Renal cortex interstitium (tissue), 11 donors: ENCODE measurements around the gene CENPN. TPM values are rescaled to one million over a fixed set of nuclear protein-coding genes. Genes with fewer than 3 reads are reported as not detected.

Experiments
- DNase-seq, 11 donors: peaks; one replicate each; pipeline ENCODE4 v3.0.0-alpha.2; 2013; ENCODE audit warnings: low read depth in 9 of 11, low spot score in 4 of 11; ENCODE audit errors: extremely low read depth in 1 of 11
- polyA plus RNA-seq, 3 donors: library from polyadenylated mRNA; unstranded; fragments of 120-200 nt; gene quantifications; one replicate each; pipeline ENCODE4 v1.2.1, GENCODE V29; 2013; ENCODE audit not compliant: insufficient read length in 3 of 3

The CENPN gene
- polyA plus RNA-seq, 3 donors: 16.3 to 25.2 (median 24.8) TPM

DNA sequence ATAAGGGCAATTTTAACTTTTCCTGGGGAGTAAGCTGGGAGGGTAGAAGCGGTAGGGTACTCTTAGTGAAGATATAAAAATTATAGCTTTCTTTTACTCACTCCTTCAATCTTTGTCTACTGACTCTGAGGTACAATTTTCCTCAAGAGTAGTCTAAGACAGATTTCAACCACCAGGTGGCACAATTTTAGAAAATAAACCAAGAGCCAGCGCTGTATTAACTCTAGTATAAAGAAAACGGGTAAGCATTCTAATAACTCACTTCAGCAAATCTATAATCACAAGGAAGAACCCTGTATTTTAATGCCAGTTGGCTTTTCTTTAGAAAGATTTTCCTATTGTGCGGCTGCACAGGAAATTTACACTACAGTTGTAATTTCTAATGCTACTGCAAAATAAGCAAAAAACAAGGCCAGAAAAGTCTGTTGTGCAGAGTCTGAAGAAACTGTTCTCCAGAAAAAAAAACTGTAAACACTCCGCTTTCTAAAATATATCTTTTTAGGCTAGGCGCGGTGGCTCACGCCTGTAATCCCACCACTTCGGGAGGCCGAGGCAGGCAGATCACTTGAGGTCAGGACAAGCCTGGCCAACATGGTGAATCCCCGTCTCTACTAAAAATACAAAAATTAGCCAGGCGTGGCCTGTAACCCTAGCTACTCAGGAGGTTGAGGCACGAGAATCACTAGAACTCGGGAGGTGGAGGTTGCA lies 2.2 kb upstream of the CENPN start:
- peak in 5 of 11 donors; percentile 39 to 77 (median 59) for DNase-seq

DNA sequence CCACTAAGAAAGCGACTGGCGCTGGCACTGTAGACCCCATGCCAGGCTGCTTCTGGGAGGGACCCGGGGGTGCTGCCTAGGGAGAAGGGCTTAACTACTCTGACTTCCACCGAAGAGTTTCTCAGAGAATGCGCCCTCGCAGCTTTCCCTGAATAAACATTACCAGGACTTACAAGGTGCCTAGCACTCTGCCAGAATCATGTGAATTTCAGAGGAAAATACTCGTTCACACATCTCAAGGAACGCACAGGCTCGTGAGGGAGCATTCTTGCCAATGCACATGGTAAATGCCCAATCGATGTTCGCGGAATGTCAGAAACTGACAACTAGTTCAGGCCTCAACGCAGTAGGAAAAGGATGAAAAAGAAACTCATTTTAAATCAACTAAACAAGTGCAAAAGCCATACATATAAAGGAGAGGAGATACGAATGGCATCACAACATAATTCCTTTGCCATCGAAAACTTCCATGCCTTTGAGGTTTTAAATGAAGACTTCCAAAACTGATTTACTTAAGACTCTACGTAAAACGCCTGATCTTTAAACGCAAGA lies 1.3 kb upstream of the CENPN start:
- DNase-seq: peak in 1 of 11 donors; percentile 12

DNA sequence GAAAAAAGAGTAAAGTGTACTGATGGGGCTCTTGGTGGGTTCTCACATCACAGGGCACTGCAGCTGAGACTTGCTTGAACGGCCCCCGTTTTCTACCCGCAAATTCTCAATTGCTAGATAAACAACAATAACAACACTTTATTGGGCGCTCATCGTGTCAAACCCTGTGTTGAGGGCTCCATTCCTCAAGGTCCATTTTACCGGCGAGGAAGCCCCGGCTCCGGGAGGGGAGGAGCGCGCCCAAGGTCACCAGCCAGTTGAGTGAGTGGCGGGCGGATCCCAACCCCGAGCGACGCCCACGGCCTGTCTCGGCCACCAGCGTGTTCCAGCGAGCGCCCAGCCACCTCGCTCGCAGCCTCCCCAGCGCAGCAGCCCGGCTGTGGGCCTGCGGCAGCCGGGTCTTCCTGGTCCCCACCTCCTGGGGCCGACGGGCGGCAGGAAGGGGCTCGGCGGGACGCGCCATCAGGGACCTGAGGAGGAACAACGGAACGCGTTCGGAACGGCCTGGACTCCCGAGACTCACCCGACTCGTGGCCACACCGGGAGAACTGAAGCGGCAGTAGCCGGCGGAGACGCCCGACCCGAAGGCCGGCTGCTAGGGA lies 702 bp upstream of the CENPN start:
- peak in 4 of 11 donors; percentile 20 to 60 (median 30) for DNase-seq

DNA sequence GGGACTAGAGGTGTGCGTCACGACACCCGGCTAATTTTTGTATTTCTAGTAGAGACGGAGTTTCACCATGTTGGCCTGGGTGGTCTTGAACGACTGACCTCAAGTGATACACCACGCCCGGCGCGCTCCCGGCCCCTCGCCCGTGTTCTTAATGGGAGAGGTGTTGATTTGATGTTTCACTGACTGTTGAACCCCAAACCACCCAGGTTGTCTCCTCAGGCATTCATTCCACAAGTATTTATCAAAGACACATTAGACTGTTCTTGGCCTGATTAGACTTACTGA lies 1.4 kb downstream of the CENPN start:
- DNase-seq: no peak

DNA sequence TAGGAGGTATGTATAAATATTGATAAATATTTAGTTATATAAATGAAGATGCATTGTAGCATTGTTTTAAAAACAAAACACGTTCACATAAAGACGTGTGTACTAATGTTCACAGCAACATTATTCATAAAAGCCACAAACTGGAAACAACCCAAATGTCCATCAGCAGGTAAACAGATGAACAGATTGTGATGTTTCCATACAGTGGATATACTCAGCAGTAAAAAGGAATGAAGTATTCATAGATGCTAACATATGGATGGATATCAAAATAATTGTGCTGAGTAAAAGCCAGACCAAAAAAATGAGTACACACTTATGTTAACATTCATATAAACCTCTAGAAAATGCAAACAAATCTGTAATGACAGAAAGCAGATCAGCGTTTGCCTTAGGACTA lies 6.0 kb downstream of the CENPN start:
- no peak for DNase-seq

DNA sequence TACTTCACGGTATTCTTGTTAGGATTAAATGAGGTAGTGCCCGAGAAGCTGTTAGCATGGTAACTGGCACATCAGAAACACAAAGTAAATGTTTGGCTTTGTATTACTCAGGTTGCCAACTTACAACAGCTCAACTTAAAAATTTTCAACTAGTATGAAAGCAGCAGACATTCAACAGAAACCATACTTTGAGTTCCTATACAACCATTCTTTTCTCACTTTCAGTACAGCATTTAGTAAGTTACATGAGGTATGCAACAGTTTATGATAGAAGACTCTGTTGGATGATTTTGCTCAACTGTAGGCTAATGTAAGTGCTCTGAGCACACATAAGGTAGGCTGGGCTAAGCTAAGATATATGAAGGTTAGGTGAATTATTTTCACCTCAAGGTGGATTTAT lies 7.7 kb downstream of the CENPN start:
- no peak for DNase-seq

DNA sequence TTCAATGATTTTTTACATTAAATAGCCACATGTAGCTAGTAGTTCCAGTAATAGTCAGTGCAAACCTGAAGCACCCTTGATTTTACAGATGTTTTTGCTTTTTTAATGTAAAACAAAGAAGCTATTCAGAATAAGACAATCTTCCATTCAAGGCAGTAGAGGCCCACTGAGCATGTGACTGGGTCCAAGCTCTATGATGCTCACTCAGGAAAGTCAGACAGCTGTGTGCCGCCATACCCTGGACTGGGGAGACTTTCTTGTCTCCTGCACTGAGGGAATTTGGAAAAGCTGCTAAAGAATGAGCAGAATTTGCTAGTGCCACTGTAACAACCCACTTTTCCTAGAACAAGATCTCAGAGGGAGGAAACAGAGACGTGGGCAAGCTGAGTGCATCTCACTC lies 11.5 kb downstream of the CENPN start:
- no peak for DNase-seq

DNA sequence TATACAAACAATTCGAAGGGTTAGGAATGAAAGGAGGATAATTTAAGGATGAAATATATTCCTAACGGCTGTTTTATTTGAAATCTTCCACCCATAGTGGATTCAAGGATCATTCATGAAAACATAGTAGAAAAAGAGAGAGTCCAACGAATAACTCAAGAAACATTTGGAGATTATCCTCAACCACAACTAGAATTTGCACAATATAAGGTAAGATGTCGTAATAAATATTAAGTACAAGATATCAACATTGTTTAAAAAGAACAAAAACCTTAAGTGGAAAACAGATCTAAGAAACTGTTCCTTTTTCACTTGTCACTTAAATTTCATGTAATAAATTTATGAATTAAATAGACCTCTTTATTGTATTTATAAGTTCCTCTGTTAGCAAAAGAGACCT lies 19.4 kb downstream of the CENPN start:
- no peak for DNase-seq

DNA sequence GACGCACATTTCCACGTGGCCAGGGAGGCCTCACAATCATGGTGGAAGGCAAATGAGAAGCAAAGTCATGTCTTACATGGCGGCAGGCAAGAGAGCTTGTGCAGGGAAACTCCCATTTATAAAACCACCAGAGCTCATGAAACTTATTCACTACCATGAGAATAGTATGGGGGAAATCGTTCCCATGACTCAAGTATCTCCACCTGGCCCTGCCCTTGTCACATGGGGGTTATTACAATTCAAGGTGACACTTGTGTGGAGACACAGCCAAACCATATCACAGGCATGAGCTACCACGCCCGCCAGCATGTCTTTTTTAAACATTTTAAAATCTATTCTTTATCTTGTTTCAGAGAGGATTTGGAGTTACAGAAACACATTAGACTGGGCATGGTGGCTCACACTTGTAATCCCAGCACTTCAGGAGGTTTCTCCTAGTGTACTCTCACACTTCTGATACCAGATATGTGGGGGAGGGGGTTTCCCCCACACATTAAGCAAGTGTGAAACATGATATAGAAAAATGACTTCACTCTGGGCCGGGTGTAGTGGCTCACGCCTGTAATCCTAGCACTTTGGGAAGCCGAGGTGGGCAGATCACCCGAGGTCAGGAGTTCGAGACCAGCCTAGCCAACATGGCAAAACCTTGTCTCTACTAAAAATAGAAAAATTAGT lies 23.1 kb downstream of the CENPN start:
- no peak for DNase-seq

DNA sequence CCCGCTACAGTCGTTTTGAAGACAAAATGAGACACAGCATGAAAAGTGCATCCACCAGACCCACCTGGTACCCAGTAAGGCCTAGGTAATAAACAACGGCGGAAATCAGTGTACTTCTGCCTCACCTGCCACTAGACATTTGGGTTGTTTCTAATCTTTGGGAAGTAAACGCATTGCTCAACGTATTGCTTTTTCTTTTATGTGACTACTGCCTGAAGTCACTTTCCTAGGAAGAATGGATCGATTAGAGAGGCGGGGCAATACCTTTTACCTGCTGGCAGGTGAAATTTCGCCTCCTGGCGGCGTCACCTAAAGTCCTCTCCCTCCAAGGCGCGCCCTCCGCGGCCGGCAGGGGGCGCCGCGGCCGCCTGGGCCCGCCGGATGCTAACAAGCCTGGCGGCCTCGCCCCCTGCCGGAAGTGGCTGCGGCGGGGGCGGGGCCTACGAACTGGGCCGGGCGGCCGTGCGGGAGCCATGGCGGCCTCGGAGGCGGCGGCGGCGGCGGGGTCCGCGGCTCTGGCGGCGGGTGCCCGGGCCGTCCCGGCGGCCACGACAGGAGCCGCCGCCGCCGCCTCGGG lies 28.5 kb downstream of the CENPN start, which contains the start of gene ATMIN:
Gene ATMIN, plus strand, starts transcription at position 445 of the 577 bp plus-strand sequence. Its CDS starts 29 bp downstream, at position 474.
- peak; percentile 44 to 89 (median 79) for DNase-seq

DNA sequence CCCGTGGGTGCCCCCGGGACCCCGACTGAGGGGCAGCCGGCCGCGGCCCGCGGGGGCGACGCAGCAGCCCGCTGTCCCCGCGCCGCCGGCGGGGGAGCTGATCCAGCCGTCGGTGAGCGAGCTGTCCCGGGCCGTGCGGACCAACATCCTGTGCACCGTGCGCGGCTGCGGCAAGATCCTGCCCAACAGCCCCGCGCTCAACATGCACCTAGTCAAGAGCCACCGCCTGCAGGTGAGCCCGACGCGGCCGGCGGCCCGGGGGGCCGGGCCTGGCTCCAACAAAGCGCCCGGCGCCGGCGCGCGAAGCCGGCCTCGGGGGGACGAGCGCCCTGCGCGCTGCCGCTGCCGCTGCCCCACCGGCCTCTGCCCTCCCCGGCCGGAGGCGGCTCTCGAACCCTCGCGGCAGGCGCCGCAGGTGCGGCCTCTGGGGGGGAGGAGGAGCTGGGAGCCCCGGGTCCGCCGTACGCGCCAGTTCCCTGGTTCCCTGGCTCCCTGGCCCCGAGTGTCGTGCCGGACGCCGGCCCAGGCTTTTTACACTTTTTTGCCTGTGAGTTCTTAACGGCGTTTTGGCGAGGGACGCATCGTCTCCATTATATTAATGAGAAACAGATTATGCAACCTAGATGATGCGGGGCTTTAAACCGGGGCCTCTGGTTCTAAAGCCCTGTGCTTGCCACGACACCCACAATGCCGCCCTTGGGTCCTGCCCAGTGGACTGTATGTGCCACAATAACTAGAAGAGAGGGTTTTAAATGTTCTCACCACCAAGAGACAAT lies 29.1 kb downstream of the CENPN start:
- peak in 7 of 11 donors; percentile 4 to 34 (median 26) for DNase-seq

DNA sequence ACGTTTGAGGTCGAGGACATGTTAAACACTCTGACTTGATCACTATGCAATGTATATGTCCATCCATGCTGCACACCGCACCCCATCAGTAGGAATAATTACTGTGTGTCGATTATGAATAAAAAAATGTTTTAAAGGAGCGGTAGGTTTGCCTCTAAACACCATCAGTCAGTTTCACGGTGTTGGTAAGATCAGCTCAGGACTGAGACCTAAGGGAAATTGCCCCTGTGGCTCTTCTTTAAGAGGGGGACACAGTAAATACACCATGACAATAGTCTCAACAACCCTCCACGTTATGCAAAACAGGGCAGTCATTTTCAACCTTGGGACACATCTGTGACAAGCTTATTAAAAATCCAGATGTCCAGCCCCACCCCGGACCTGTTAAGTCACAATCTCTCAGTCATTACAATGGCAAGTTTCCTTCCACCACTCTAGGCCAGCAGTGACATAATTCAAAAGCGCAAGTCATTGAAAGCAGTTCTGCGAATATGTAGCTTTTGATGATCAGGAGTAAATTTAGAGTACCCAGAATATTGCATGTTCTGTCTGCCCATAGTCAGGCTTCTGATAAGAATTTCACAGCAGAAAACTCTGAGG lies 29.8 kb downstream of the CENPN start:
- DNase-seq: no peak

DNA sequence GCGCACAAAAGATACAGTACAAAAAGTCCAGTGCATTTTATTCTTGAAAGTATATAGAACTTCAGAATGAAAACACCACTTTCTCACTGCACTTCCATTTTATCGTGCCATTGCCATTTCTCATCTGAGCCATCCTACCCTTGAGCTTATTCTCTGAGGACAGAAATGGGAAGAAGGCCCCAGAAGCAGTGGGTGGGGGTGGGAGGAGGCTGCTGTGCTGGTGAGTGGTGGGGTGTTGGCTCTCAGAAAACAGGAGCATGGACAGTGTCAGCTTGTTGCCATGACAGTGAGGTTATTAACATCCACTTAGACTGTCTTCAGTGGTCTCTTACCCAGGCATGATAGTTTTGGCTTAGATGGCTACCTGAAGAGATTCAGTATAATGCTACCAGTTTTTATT lies 33.1 kb downstream of the CENPN start:
- no peak for DNase-seq

DNA sequence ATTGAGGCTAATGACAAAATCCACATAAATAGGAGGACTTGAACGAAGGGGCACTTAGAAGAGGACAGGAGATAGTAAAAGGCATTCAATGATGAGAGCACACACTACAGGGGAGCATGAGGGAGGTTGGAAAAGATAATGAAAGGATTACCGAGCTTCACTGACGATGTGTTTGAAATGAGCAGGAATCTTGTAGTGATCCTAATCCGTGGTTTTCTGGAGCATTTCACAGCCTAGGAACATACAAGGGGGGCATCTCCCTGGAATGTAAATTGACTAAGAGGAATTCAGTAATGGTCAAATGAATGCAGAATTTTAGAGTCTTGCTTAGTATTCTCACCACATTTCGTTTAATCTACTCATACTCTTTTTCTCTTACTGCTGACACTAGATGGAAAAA lies 33.8 kb downstream of the CENPN start:
- DNase-seq: no peak

DNA sequence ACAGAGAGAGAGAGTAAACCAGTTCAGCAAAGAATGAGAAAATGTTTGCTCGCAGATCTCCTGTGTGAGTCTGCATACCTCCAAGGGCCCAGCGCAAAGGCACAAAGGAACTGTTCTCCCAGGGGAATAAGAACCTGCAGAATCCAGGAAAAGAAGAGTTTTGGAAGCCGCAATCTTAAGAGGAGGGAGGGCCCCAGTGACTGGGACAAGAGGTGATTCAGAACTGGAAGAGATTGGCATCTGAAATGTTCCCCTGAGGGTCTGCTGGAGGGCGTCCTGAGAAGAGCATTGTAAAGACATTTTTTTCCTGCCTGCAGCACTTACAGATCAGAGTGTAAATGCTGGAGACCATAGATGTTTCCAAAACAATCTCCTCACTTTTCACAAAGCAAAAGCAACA lies 34.7 kb downstream of the CENPN start:
- DNase-seq: no peak

DNA sequence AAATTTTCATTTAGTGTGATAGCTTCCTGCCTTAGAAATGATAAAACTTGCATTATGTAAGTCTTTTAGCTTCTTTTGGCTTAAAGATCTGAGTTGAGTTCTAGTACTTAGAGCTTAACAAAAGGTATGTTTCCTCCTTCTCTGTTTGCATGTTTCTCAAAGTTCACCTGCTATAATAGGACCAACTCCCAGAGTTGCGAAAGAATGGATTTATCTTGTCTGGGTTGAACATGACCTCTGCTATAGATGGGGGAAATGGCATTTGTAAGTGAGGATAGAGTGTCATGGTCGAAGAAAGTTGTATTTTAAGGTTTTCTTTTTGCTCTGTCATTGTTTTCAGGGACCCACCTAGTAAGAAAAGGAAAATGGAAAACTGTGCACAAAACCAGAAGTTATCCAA lies 35.8 kb downstream of the CENPN start:
- no peak for DNase-seq

DNA sequence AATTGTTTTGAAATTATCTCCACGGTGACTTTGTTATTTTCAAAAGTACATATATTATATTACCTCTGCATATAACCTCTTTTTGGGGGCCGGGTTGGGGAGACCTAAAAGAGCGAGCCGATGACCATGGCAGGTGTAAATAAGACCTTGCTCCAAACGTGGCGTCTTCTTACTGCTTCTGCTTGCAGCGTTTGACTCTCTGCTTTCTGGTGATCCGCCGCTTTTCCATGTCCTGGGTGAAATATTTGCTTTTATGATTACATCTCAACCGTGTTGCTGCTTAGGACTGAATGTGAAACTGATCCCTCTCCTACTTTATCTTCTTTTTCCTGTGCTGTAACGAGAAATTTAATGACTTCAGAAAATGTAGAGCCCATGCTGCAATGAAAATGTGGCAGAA lies 46.7 kb downstream of the CENPN start:
- DNase-seq: no peak

DNA sequence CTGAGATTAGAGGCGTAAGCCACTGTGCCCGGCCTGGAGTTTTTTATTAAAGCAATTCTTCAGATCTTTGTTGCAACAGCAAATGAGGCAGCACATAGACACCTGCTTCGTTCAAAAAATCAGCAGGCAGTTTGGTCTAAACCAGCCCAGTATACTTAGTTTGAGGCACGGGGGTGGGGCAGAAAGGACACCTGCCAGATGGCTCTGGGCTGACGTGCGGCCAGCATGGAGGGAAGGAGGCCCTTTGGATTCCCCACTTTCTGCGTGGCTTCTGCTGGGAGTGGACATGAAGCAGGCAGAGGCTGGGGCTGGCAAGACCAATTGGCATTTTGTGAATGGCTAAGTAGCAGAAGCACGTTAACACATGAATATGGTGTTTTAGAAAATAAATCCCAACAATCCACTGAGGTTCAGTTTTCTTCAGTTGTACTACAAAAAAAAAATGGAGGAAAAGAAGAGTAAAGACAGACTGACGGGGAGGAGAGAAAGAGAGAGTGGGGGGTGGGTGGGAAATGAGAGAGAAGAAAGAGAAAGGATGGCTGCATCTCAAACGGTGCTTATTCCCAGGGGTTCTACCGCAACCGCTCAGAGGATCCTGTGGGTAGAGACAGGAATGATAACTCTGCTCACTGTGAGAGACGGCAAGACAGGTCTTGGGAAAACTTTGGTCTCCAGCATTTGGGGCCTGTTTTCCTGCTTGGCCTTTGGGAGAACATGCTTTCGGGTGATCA lies 53.7 kb downstream of the CENPN start:
- no peak for DNase-seq
